Naive thymus-derived CD4-positive, alpha-beta T cell (primary cell): ENCODE measurements around the gene MEAK7. TPM values are rescaled to one million over a fixed set of nuclear protein-coding genes. Genes with fewer than 3 reads are reported as not detected.

ENCODE experiments used
- polyA plus RNA-seq, 2 donors: library from polyadenylated mRNA; unstranded; fragments of 300-500 nt; fragmentation: Illumina TruSeq; gene quantifications; one replicate each; pipeline ENCODE4 v1.2.3, GENCODE V29; 2021
- total RNA-seq, 6 experiments: library from RNA in 5 of 6; stranded (reverse) in 5 of 6; gene quantifications; 1 replicate in 5 of 6; 2 replicates in 1 of 6; pipeline ENCODE4 v1.2.3 and lab custom pipeline; 2021 to 2026

MEAK7 gene
- total and polyA plus RNA-seq, 7 experiments from 2014 or later: 4.0 to 56.1 (median 9.3) TPM

Other genes with a start within 250 kb of the MEAK7 start
- not detected for gene WFDC1, start 209.8 kb downstream of the MEAK7 start, total RNA-seq
- gene WFDC1, start 209.8 kb downstream of the MEAK7 start, polyA plus RNA-seq: not detected
- not detected for gene ATP2C2, start 136.1 kb downstream of the MEAK7 start, total RNA-seq
- under 1 TPM in 1 of 2 donors, not detected in 1; 0.20 TPM for gene ATP2C2, start 136.1 kb downstream of the MEAK7 start, polyA plus RNA-seq
- 100 to 1,000 TPM in 3 of 5 experiments, 10 to 100 TPM in 2; 84.2 to 704 (median 172) TPM for gene COTL1, start 113.4 kb upstream of the MEAK7 start, total RNA-seq
- gene COTL1, start 113.4 kb upstream of the MEAK7 start, polyA plus RNA-seq: 100 to 1,000 TPM; 268 to 344 TPM
- 100 to 1,000 TPM in 2 of 5 experiments, 10 to 100 TPM in 3; 51.8 to 161 (median 97.8) TPM for gene KLHL36, start 143.9 kb upstream of the MEAK7 start, total RNA-seq
- 10 to 100 TPM; 45.8 to 73.7 TPM for gene KLHL36, start 143.9 kb upstream of the MEAK7 start, polyA plus RNA-seq
- gene USP10, start 195.3 kb upstream of the MEAK7 start, total RNA-seq: 100 to 1,000 TPM in 3 of 5 experiments, 10 to 100 TPM in 2; 88.4 to 113 (median 112) TPM
- gene USP10, start 195.3 kb upstream of the MEAK7 start, polyA plus RNA-seq: 100 to 1,000 TPM; 106 to 123 TPM